ENCODE data around the gene SOX30. TPM values are rescaled to one million over a fixed set of nuclear protein-coding genes. Genes with fewer than 3 reads are reported as not detected.
"Not testable (repeated sequence)": the region's sequence is repeated elsewhere in the genome, so short reads cannot be mapped to it uniquely, and the experiment has no call there.

The SOX30 gene
- total RNA-seq, 3 donors from 2014 or later (not counting 1 experiment from before 2014, with no cell fraction given) = 0.09 TPM; not detected in 2

GRCh38 chr5:157689942-157690689, 37.9 kb upstream of the SOX30 start:
- peaks cover 10 to 12% of the 10 kb centered on the region in 2 donors for H3K27me3 Mint-ChIP-seq (ENCODE audit: low read depth in 2 of 2)
- 74% methylated on average over 52 of the region's 52 CpGs for WGBS (ENCODE audit: insufficient coverage)
- H3K4me3 ChIP-seq (ENCODE audit: low read length) = no peak overlapping the region
- ATAC-seq (peak in 1 of 3 donors; percentile 58), DNase-seq (peak in 1 of 2 donors; percentile 33)
- no peaks in the 10 kb centered on the region for H3K27me3 ChIP-seq (ENCODE audit: control insufficient read depth, insufficient read depth, low read length)
- no peaks in the 10 kb centered on the region for H3K4me1 ChIP-seq (ENCODE audit: control insufficient read depth, insufficient read depth, low read length)
- intact Hi-C loops (cut with micrococcal nuclease) = no loop called here
- H3K27ac Mint-ChIP-seq = no peak overlapping the region
- H3K27ac ChIP-seq (ENCODE audit: low read length) = no peak overlapping the region
- TF ChIP-seq, protein P1, sequence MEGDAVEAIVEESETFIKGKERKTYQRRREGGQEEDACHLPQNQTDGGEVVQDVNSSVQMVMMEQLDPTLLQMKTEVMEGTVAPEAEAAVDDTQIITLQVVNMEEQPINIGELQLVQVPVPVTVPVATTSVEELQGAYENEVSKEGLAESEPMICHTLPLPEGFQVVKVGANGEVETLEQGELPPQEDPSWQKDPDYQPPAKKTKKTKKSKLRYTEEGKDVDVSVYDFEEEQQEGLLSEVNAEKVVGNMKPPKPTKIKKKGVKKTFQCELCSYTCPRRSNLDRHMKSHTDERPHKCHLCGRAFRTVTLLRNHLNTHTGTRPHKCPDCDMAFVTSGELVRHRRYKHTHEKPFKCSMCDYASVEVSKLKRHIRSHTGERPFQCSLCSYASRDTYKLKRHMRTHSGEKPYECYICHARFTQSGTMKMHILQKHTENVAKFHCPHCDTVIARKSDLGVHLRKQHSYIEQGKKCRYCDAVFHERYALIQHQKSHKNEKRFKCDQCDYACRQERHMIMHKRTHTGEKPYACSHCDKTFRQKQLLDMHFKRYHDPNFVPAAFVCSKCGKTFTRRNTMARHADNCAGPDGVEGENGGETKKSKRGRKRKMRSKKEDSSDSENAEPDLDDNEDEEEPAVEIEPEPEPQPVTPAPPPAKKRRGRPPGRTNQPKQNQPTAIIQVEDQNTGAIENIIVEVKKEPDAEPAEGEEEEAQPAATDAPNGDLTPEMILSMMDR (IDR thresholded peaks at IDR 0.05) = no peak
- H3K9me3 ChIP-seq (ENCODE audit: control insufficient read depth, insufficient read depth, low read length) = no peaks in the 10 kb centered on the region
- H3K36me3 ChIP-seq (ENCODE audit: control insufficient read depth, insufficient read depth, low read length) = no peaks in the 10 kb centered on the region
- no peaks in the 10 kb centered on the region for H3K4me1 Mint-ChIP-seq
- H3K9me3 Mint-ChIP-seq = no peaks in the 10 kb centered on the region
- H3K4me3 Mint-ChIP-seq = no peak overlapping the region
- no peaks in the 10 kb centered on the region for H3K36me3 Mint-ChIP-seq

GRCh38 chr5:157687198-157687554, 34.9 kb upstream of the SOX30 start:
- no peak for ATAC-seq
- DNase-seq = no peak
- no peaks in the 10 kb centered on the region for H3K9me3 Mint-ChIP-seq
- Histone ChIP-seq H3K36me3 (ENCODE audit: control insufficient read depth, insufficient read depth, low read length) (no peaks in the 10 kb centered on the region), H3K4me1 (ENCODE audit: control insufficient read depth, insufficient read depth, low read length) (no peaks in the 10 kb centered on the region), H3K27me3 (ENCODE audit: control insufficient read depth, insufficient read depth, low read length) (no peaks in the 10 kb centered on the region), H3K4me3 (ENCODE audit: low read length) (no peak overlapping the region), H3K27ac (ENCODE audit: low read length) (no peak overlapping the region), H3K9me3 (ENCODE audit: control insufficient read depth, insufficient read depth, low read length) (no peaks in the 10 kb centered on the region)
- 100% methylated on average over 1 of the region's 1 CpG for WGBS (ENCODE audit: insufficient coverage)
- intact Hi-C loops (cut with micrococcal nuclease) = no loop called here
- TF ChIP-seq, protein P1 (IDR thresholded peaks at IDR 0.05) = no peak
- H3K4me3 Mint-ChIP-seq = no peak overlapping the region
- H3K36me3 Mint-ChIP-seq = no peaks in the 10 kb centered on the region
- peaks cover 6 to 7% of the 10 kb centered on the region in 2 donors for H3K27me3 Mint-ChIP-seq (ENCODE audit: low read depth in 2 of 2)
- H3K27ac Mint-ChIP-seq = no peak overlapping the region
- no peaks in the 10 kb centered on the region for H3K4me1 Mint-ChIP-seq

GRCh38 chr5:157686276-157687197, 34.3 kb upstream of the SOX30 start:
- H3K4me3 Mint-ChIP-seq, ATAC-seq: not testable (repeated sequence)

GRCh38 chr5:157682257-157682656, 30.0 kb upstream of the SOX30 start:
- no peak overlapping the region for H3K27ac Mint-ChIP-seq
- no peaks in the 10 kb centered on the region for H3K4me1 Mint-ChIP-seq
- intact Hi-C loops (cut with micrococcal nuclease) = no loop called here
- DNase-seq = no peak
- no peaks in the 10 kb centered on the region for H3K27me3 Mint-ChIP-seq (ENCODE audit: low read depth in 2 of 2)
- no peaks in the 10 kb centered on the region for H3K9me3 Mint-ChIP-seq
- Histone ChIP-seq H3K4me1 (ENCODE audit: control insufficient read depth, insufficient read depth, low read length) (no peaks in the 10 kb centered on the region), H3K9me3 (ENCODE audit: control insufficient read depth, insufficient read depth, low read length) (no peaks in the 10 kb centered on the region), H3K27me3 (ENCODE audit: control insufficient read depth, insufficient read depth, low read length) (no peaks in the 10 kb centered on the region), H3K27ac (ENCODE audit: low read length) (no peak overlapping the region), H3K36me3 (ENCODE audit: control insufficient read depth, insufficient read depth, low read length) (no peaks in the 10 kb centered on the region), H3K4me3 (ENCODE audit: low read length) (no peak overlapping the region)
- no peak for ATAC-seq
- H3K36me3 Mint-ChIP-seq = no peaks in the 10 kb centered on the region
- WGBS (ENCODE audit: insufficient coverage) = 84% methylated on average over 3 of the region's 3 CpGs
- H3K4me3 Mint-ChIP-seq = no peak overlapping the region
- TF ChIP-seq, protein P1 (IDR thresholded peaks at IDR 0.05) = no peak

More at GRCh38 chr5:157686276-157687197, 34.3 kb upstream of the SOX30 start:
- H3K4me1 ChIP-seq (ENCODE audit: control insufficient read depth, insufficient read depth, low read length); H3K27ac ChIP-seq (ENCODE audit: low read length); H3K27me3 Mint-ChIP-seq (ENCODE audit: low read depth in 2 of 2); H3K27me3 ChIP-seq (ENCODE audit: control insufficient read depth, insufficient read depth, low read length); H3K9me3 Mint-ChIP-seq; H3K4me1 Mint-ChIP-seq; H3K36me3 Mint-ChIP-seq; H3K4me3 ChIP-seq (ENCODE audit: low read length); intact Hi-C loops (cut with micrococcal nuclease); H3K9me3 ChIP-seq (ENCODE audit: control insufficient read depth, insufficient read depth, low read length); H3K36me3 ChIP-seq (ENCODE audit: control insufficient read depth, insufficient read depth, low read length); H3K27ac Mint-ChIP-seq; DNase-seq: not testable (repeated sequence)
- 95% methylated on average over 14 of the region's 14 CpGs for WGBS (ENCODE audit: insufficient coverage)
